Endometrial microvascular endothelial cells (primary cell): ENCODE data around the gene PROS1. TPM values are rescaled to one million over a fixed set of nuclear protein-coding genes. Genes with fewer than 3 reads are reported as not detected.
"Not testable (repeated sequence)": the region's sequence is repeated elsewhere in the genome, so short reads cannot be mapped to it uniquely, and the experiment has no call there.

Experiments used
- in situ Hi-C: cut with HindIII; loops from 2 replicates; pipeline ENCODE4 v1.10.0; 2017; ENCODE audit warnings: low sequenced_read_pairs, low pct_unique_long_range_greater_than_20kb; ENCODE audit errors: inconsistent ontology term
- total RNA-seq: library from RNA; depleted of rRNA; stranded (reverse); fragments of >200 nt; gene quantifications from one replicate; pipeline ENCODE4 v1.2.3, GENCODE V29; 2015; ENCODE audit errors: inconsistent ontology term

PROS1 gene
- total RNA-seq, 1 donor from 2014 or later: 7.5 TPM

GRCh38 chr3:93907132-93907531 lies 66.6 kb downstream of the PROS1 start:
- in situ Hi-C loops: no loop called here

GRCh38 chr3:93906245-93906644 lies 67.5 kb downstream of the PROS1 start:
- in situ Hi-C loops: no loop called here

GRCh38 chr3:93904568-93904967 lies 69.1 kb downstream of the PROS1 start:
- in situ Hi-C loops: no loop called here

GRCh38 chr3:93878250-93879017 lies 95.3 kb downstream of the PROS1 start:
- in situ Hi-C loops: not testable (repeated sequence)

- in situ Hi-C loops: not testable (repeated sequence)
These were observed 96.3 kb downstream of the PROS1 start for GRCh38 chr3:93877427-93877826.

- in situ Hi-C loops: not testable (repeated sequence)
These were observed 100.3 kb downstream of the PROS1 start for GRCh38 chr3:93873412-93873811.

GRCh38 chr3:93867425-93867824 lies 106.3 kb downstream of the PROS1 start:
- in situ Hi-C loops: no loop called here

- in situ Hi-C loops: no loop called here
These were observed 112.7 kb downstream of the PROS1 start for GRCh38 chr3:93861017-93861416.

- in situ Hi-C loops: no loop called here
These were observed 118.3 kb downstream of the PROS1 start for GRCh38 chr3:93855401-93855800.

- in situ Hi-C loops: not testable (repeated sequence)
These were observed 121.5 kb downstream of the PROS1 start for GRCh38 chr3:93852228-93852627.

GRCh38 chr3:93843981-93844380 lies 129.7 kb downstream of the PROS1 start:
- in situ Hi-C loops: no loop called here

GRCh38 chr3:93839193-93839592 lies 134.5 kb downstream of the PROS1 start:
- in situ Hi-C loops: not testable (repeated sequence)

Other genes with a start within 250 kb of the PROS1 start
- 5.3 TPM for gene ARL13B, start 6.3 kb upstream of the PROS1 start, total RNA-seq
- not detected for gene STX19, start 54.7 kb upstream of the PROS1 start, total RNA-seq
- gene DHFR2, start 89.0 kb upstream of the PROS1 start, total RNA-seq: 4.4 TPM
- 11.8 TPM for gene NSUN3, start 89.2 kb upstream of the PROS1 start, total RNA-seq